Activated CD8-positive, alpha-beta T cell treated with anti-CD3 and anti-CD28 coated beads for 36 hours (primary cell): ENCODE measurements around the gene SS18. TPM values are rescaled to one million over a fixed set of nuclear protein-coding genes. Genes with fewer than 3 reads are reported as not detected.
A peak's percentile ranks its signal among the peaks of the same experiment; 100 is the strongest.
"Not testable (repeated sequence)": the region's sequence is repeated elsewhere in the genome, so short reads cannot be mapped to it uniquely, and the experiment has no call there.

Experiments used
- ATAC-seq: fragments of 200-7000 bp; cut with Tn5 transposase; one replicate; pipeline ENCODE4 v1.10.0; 2021; ENCODE audit warnings: mild to moderate bottlenecking, moderate library complexity
- CTCF ChIA-PET: fragments of 350-600 bp; sonication (Branson Sonifier 250); formaldehyde crosslinking; loops from one replicate; lab custom pipeline; 2021; ENCODE audit warnings: antibody characterized with exemption; lab: Charles Lee
- POLR2A ChIA-PET: fragments of 350-600 bp; sonication (Branson Sonifier 250); formaldehyde crosslinking; loops from one replicate; lab custom pipeline; 2021; ENCODE audit warnings: antibody characterized with exemption; lab: Charles Lee
- DNase-seq: peaks from one replicate; pipeline ENCODE4 v3.0.0-alpha.2; 2020
- H3K27ac Mint-ChIP-seq: one replicate; pipeline ENCODE4 v1.8.0; 2021; ENCODE audit warnings: mild to moderate bottlenecking, mixed read lengths
- H3K27me3 Mint-ChIP-seq: one replicate; pipeline ENCODE4 v1.8.0; 2021; ENCODE audit warnings: mixed read lengths
- H3K36me3 Mint-ChIP-seq: one replicate; pipeline ENCODE4 v1.8.0; 2021; ENCODE audit warnings: low read depth, mixed read lengths
- H3K4me1 Mint-ChIP-seq: one replicate; pipeline ENCODE4 v1.8.0; 2021; ENCODE audit warnings: low read depth, mixed read lengths
- H3K4me3 Mint-ChIP-seq: one replicate; pipeline ENCODE4 v1.8.0; 2021; ENCODE audit warnings: mild to moderate bottlenecking, moderate library complexity, mixed read lengths
- H3K9me3 Mint-ChIP-seq: one replicate; pipeline ENCODE4 v1.8.0; 2021; ENCODE audit warnings: mixed read lengths
- intact Hi-C: fragments of 100-400 bp; cut with micrococcal nuclease; formaldehyde crosslinking; loops from one replicate; pipeline ENCODE4 v1.10.0; 2022
- total RNA-seq, 2 experiments: library from RNA; stranded (reverse); gene quantifications; one replicate each; pipeline ENCODE4 v1.2.3, GENCODE V29; 2021
- TF ChIP-seq, protein P1 (sequence below): fragments of 200-600 bp; IDR thresholded peaks from one replicate; pipeline ENCODE4 v1.8.0; 2022; ENCODE audit warnings: antibody characterized with exemption, mild to moderate bottlenecking

Gene SS18, protein sequence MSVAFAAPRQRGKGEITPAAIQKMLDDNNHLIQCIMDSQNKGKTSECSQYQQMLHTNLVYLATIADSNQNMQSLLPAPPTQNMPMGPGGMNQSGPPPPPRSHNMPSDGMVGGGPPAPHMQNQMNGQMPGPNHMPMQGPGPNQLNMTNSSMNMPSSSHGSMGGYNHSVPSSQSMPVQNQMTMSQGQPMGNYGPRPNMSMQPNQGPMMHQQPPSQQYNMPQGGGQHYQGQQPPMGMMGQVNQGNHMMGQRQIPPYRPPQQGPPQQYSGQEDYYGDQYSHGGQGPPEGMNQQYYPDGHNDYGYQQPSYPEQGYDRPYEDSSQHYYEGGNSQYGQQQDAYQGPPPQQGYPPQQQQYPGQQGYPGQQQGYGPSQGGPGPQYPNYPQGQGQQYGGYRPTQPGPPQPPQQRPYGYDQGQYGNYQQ
- 10 to 100 TPM; 37.4 to 38.2 TPM for total RNA-seq

DNA sequence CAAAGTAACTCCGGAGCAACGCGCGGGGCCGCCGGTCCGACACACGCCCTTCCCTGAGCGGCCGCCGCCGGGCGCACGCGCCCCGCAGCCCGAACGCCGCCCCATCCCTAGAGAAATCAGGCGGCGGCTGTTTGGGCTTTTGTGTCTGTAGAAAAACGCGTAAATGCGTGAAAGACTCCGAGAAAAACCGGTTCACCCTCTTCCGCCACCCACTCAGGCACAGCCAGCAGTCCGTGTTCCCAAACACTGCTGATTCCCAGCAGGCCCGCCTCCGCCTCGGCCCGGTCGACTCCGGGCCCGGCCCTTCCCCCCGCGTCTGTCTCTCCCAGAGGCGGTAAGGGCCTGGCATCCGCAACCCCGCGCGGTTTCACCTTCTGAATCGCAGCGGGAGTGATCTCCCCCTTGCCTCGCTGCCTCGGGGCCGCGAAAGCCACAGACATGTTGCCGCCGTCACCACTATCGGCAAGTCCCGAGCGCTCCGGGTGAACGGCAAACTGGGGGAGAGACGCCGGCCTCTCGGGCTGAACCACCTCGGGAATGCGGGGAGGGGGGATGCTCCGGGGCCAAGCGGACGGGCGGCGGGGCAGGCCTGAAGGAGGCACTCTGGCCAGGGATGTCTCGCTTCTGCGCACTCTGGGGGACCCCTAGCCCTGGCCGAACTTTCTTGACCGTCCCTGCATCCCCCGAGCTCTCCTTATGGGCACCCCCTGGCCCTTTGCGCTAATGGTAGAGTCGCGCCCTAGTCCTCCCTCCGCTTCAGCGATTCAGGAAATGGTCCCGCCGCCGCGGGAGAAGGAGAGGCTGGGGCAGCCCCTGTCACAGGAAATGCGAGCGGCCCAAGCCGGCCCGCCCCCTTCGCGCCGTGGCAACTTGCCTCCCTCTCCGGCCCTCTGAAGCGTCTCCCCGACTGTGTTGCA is at the start of gene SS18:
Gene SS18, minus strand, starts transcription at position 484 of the 917 bp plus-strand sequence. Its CDS starts 44 bp downstream, at position 440.
- DNase-seq (peak; percentile 94), ATAC-seq (peak; percentile 90)
- TF ChIP-seq, protein P1, sequence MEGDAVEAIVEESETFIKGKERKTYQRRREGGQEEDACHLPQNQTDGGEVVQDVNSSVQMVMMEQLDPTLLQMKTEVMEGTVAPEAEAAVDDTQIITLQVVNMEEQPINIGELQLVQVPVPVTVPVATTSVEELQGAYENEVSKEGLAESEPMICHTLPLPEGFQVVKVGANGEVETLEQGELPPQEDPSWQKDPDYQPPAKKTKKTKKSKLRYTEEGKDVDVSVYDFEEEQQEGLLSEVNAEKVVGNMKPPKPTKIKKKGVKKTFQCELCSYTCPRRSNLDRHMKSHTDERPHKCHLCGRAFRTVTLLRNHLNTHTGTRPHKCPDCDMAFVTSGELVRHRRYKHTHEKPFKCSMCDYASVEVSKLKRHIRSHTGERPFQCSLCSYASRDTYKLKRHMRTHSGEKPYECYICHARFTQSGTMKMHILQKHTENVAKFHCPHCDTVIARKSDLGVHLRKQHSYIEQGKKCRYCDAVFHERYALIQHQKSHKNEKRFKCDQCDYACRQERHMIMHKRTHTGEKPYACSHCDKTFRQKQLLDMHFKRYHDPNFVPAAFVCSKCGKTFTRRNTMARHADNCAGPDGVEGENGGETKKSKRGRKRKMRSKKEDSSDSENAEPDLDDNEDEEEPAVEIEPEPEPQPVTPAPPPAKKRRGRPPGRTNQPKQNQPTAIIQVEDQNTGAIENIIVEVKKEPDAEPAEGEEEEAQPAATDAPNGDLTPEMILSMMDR = no peak
- peak within 1 kb of the TSS; percentile 96 for H3K27ac Mint-ChIP-seq
- no peaks in the 10 kb centered on the region for H3K27me3 Mint-ChIP-seq
- ChIA-PET POLR2A (interaction anchor here (1.4 kb wide), 1 partner anchor 15 kb away, joined by 3 read pairs; no protein-coding TSS in a partner anchor), CTCF (no interaction called here)
- H3K36me3 Mint-ChIP-seq = peaks cover 13% of the 10 kb centered on the region
- peaks cover 31% of the 10 kb centered on the region for H3K4me1 Mint-ChIP-seq
- peak within 1 kb of the TSS; percentile 87 for H3K4me3 Mint-ChIP-seq
- intact Hi-C loops = loop anchor here (5.0 kb wide), 1 partner anchor 137 kb away; the partner anchor contains the start of gene TAF4B
- H3K9me3 Mint-ChIP-seq = no peaks in the 10 kb centered on the region

DNA sequence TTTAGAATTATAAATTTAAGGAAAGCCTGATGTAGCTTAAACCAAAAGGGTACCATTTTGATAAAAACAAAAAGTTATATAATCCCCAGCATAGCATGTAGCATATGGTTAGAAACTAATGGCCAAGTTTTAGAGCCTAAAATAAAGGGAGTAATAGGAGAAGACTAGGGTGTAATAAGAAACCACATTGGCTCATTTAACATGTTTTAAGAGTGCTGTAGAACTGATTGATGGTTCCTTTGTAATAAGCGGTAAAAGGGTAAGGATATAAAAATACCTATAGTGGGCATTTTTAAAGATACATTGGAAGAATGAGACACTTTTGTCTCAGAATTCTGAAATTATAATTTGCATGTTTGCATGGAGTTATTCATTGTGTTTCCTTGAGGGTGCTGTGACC is 45.1 kb upstream of the SS18 start:
- TF ChIP-seq, protein P1 = no peak
- H3K4me3 Mint-ChIP-seq = no peak overlapping the region
- H3K9me3 Mint-ChIP-seq = no peaks in the 10 kb centered on the region
- CTCF ChIA-PET = no interaction called here
- DNase-seq = no peak
- H3K27me3 Mint-ChIP-seq = no peaks in the 10 kb centered on the region
- no peak for ATAC-seq
- peaks cover 1% of the 10 kb centered on the region for H3K4me1 Mint-ChIP-seq
- POLR2A ChIA-PET = no interaction called here
- no peak overlapping the region for H3K27ac Mint-ChIP-seq
- H3K36me3 Mint-ChIP-seq = no peaks in the 10 kb centered on the region
- intact Hi-C loops = no loop called here

DNA sequence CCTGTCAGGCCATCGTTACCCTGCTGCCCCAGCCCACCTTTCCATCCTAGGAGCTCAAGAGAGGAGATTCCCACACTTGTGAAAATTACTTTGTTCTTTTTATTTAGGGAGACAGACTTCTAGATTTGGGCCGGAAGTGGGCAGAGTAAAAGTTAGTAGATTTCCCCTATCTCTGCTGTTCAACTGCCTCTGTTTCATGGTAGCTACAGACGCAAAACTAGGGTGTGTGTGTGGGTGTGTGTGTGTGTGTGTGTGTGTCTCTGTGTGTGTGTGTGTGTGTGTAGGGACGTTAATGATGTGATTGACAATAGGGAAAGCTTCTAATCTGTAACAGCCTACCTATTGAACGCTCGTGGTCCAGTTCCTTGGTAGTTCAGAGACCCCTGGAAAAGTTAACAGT is 43.7 kb upstream of the SS18 start:
- DNase-seq = peak; percentile 21
- TF ChIP-seq, protein P1 = no peak
- CTCF ChIA-PET = no interaction called here
- intact Hi-C loops = no loop called here
- POLR2A ChIA-PET = no interaction called here
- Mint-ChIP-seq H3K36me3 (no peaks in the 10 kb centered on the region), H3K4me1 (peaks cover 1% of the 10 kb centered on the region), H3K4me3 (peak overlapping the region; percentile 72), H3K27me3 (no peaks in the 10 kb centered on the region), H3K9me3 (no peaks in the 10 kb centered on the region), H3K27ac (peak overlapping the region; percentile 91)
- ATAC-seq = peak; percentile 57

DNA sequence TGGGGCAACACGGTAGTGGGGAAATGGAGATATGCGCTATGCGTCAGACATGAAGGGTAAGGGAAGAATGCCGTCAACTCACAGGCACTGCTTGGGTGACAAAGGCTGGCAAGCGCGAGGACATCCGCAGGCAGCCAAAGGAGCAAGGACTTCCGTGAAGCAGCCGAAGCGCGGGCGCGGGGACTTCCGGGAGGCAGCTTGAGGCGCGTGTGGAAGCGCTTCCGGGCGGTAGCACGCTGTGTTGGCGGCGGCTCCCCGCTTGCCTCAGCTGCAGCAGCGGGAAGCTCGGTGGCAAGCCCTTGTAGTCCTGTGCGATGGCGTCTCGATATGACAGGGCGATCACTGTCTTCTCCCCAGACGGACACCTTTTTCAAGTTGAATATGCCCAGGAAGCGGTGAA is 43.2 kb upstream of the SS18 start, which contains the start of gene PSMA8:
Gene PSMA8, plus strand, starts transcription at position 218 of the 400 bp plus-strand sequence. Its CDS starts 97 bp downstream, at position 315.
- Mint-ChIP-seq H3K9me3 (no peaks in the 10 kb centered on the region), H3K27me3 (no peaks in the 10 kb centered on the region), H3K4me1 (peaks cover 1% of the 10 kb centered on the region), H3K36me3 (no peaks in the 10 kb centered on the region), H3K4me3 (peak within 1 kb of the TSS; percentile 72), H3K27ac (peak within 1 kb of the TSS; percentile 91)
- POLR2A ChIA-PET = no interaction called here
- CTCF ChIA-PET = no interaction called here
- intact Hi-C loops = no loop called here
- TF ChIP-seq, protein P1 = no peak
- peak; percentile 70 for DNase-seq
- peak; percentile 84 for ATAC-seq

DNA sequence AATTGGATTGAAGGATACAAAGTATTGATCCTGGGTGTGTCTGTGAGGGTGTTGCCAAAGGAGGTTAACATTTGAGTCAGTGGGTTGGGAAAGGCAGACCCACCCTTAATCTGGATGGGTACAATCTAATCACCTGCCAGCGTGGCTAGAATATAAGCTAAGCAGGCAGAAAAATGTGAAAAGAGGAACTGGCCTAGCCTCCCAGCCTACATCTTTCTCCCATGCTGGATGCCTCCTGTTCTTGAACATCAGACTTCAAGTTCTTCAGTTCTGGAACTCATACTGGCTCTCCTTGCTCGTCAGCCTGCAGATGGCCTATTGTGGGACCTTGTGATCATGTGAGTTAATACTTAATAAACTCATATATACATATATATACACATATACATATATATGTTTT is 37.8 kb upstream of the SS18 start:
- POLR2A ChIA-PET, H3K4me1 Mint-ChIP-seq, H3K27ac Mint-ChIP-seq, intact Hi-C loops, ATAC-seq, CTCF ChIA-PET, H3K36me3 Mint-ChIP-seq, H3K4me3 Mint-ChIP-seq, H3K27me3 Mint-ChIP-seq, DNase-seq, H3K9me3 Mint-ChIP-seq: not testable (repeated sequence)
